GM19468 (cell line): Measurements from ENCODE around the gene GOLGA8J.
"Not testable (repeated sequence)": the region's sequence is repeated elsewhere in the genome, so short reads cannot be mapped to it uniquely, and the experiment has no call there.

Experiments used
- ATAC-seq: cut with Tn5 transposase; IDR thresholded peaks from one replicate; pipeline ENCODE4 v1.9.1; 2021; ENCODE audit warnings: mild to moderate bottlenecking, moderate library complexity, moderate number of reproducible peaks; ENCODE audit not compliant: unreplicated experiment; ENCODE audit errors: extremely low read depth

Gene GOLGA8J, protein sequence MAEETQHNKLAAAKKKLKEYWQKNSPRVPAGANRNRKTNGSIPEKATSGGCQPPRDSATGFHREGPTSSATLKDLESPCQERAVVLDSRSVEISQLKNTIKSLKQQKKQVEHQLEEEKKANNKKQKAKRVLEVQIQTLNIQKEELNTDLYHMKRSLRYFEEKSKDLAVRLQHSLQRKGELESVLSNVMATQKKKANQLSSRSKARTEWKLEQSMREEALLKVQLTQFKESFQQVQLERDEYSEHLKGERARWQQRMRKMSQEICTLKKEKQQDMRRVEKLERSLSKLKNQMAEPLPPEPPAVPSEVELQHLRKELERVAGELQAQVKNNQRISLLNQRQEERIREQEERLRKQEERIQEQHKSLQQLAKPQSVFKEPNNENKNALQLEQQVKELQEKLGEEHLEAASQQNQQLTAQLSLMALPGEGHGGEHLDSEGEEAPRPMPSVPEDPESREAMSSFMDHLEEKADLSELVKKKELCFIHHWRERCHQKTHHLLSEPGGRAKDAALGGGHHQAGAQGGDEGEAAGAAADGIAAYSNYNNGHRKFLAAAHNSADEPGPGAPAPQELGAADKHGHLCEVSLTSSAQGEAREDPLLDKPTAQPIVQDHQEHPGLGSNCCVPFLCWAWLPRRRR

DNA sequence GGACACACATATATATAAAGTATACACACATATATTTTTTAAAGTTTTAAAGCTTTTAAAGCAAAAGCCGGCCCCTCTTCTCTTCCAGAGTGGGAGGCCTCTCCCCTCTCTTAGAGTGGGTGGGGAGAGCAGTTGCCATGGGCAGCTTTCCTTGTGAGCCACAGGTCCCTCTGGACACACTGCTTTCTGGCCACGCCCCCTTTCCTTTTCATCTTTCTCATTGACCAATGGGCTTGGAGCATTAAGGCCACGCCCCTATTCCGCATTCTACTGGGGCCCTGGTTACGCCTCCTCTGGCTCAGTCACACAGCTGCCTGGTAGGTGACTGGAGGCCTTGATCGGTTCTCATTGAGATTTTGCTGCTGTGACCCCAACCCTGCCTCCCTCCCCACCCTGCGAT is at the start of gene GOLGA8J:
TSS of gene GOLGA8J (plus strand) at position 301 of the 400 bp plus-strand sequence. CDS start at position 399, 98 bp downstream.
- not testable (repeated sequence) for ATAC-seq

DNA sequence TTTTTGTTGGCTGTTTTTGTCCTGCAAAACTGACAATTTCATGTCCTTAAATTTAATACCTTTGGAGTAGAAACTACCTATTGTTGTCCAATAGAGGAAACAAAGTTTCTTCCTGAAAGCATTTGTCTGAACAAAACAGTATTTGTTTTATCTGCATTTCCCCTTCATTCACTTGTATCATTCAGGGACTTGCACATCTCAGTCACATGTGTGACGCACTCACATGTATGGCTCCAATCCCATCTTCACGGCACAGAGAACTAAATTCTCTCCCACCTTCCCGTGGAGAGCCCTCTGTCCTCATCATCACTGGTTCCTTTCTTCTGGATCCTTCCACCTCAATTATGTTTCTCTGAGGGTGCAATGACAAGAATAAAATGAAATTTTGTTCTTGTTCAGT is 49.5 kb upstream of the GOLGA8J start:
- no peak for ATAC-seq

DNA sequence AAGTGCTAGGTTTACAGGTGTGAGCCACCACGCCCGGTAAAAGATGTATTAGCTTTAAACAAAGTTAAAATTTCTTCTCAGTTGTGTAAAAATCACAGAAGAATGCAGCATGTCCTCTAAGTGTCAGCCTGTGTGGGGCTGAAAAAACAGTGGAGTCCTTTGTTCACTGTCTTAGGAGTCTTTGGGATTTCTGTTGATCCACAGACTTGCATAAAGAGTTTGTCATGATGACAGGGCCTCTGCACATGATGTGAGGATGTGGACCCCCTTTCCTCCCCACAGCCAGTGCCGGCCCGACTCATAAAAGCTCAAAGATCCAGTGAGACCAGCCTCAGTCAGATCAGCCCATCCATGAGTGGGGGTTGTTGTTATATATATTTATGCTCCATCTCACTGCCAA is 49.0 kb upstream of the GOLGA8J start:
- no peak for ATAC-seq

DNA sequence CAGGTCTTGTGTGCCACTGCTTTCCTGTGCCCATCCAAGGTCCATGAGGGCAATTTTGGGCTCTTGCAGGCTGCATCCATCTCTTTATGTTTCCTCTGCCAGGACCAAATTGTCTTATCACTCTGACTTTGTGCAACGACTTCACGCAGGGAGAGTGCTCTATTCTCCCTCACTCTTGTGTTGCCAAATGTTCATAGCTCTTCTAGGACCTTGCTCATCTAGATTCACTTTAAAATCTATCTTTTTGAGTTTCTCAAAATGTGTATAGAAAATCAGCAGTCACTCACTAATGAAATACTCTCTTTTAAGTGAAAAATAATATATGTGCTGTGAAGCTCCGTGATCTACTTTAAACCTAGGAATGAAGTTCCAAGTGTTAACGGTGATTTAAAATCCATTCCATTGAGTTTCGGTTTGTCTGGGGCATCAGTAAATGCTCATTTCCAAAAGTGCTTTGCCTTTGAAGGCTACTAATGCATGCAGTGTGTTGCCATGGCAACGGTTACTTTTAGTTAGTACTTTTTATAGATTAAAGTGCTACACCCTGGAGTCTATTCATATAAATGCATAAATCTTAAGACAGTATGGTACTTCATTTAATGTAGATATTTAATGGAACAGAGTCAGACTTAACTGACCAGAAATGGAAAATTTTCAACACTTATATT is 46.6 kb upstream of the GOLGA8J start:
- ATAC-seq: no peak

DNA sequence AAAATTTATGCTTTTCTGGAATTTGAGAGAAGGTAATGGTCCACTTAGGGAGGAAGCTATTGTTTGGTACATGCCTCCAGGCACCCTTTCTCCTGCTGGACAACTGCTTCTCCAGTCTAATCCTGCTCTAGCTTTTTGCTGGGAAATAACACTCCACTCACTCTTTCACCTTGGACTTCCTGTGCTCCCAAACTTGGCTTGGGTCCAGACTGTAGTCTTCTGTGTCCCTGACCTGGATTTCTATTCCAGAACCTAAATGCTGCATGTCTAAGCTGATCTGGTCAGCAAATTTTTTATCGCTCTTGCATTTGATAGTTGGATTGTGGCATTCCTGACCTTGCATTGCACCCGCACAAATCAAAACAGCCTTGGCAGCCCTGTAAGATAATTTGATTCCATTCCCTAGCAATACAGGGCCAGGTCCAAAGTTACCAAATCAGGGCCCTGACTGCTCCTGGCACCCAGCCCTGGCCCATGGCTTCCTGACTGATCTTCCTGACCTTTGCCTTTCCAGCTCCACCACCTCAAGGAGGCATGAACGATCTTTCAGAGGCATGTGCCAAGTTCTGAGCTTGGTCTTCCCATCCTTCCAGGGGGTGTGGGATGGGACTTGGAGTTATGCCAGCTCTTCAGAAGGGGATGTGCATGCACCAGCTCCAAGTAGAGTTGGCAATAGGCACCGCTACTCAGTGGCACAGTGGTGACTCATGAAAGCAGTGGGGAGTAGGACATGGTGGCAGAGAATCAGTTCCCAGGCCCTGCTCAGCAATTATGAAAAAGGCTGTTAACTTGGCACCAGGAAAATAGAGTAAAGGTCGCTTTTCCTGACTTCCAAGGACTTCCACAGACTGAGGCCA is 43.9 kb upstream of the GOLGA8J start:
- no peak for ATAC-seq

DNA sequence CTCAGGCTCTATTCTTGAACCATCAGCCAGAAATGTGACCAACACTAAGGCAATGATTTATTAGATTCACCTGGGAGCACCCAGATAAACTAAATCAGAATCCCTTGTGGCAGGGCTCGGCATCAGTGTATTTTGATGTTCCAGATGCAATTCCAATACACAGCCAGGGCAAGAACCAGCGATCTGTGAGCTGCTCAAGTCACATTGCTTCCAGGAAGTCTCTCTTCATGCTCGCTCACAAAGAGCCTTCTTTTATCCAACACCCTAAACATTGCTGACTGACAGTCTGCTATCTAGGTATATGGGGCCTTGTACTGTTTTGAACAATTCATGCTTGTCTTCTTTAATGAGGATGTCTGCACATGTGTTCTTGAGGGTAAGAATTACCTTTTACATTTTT is 40.9 kb upstream of the GOLGA8J start:
- no peak for ATAC-seq

DNA sequence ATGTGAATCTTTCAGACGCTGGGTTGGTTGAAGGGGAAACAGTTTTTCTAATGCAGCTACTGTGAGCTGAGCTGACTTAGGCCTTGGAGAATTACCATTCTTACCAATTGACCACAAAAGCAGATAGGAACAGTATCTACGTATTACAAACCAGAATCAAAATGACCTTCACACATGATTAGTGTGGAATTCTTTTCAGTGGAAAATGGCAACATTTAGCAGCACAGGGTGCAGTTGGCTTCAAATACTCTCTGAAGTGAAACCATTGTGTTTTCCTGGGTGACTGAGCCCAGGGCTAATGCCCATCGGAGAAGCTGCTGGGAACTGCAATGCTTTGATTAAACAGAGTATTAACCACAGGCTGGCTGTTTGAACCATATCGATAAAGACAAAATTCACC is 40.2 kb upstream of the GOLGA8J start:
- ATAC-seq: no peak

DNA sequence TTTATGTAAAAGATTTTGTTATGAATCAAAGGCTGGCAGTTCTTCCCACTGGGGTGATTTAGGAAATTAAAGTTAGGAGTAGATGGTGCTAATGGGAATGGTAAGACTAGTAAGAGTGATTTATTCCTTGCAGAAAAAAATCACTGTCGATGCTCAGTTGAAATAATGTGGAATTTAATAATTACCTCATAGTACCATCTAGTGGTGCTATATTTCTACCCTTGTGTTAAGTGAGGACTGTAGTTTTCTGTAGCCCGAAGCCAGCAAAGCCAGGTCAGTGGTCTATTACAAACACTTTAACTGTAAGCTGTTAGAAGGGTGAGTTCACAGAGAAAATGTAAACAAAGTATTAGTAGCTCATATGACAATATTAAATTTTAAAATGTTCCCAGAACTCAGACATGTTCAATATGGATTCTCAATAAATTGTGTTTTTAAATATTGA is 39.5 kb upstream of the GOLGA8J start:
- no peak for ATAC-seq

DNA sequence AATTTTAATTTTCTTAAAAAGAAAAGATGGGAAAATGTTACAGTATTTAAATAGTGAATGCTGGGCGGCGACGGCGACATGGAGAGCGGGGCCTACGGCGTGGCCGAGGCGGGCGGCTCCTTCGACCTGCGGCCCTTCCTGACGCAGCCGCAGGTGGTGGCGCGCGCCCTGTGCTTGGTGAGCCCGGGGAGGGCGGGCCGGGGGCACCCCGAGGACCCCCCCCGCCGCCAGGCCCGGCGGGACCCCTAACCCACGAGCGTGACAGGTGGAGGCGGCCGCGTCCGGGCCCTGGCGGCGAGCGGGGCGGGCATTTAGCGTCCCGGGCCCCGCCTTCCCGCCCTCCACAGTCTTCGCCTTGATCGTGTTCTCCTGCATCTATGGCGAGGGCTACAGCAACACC is 38.4 kb upstream of the GOLGA8J start:
- no peak for ATAC-seq

DNA sequence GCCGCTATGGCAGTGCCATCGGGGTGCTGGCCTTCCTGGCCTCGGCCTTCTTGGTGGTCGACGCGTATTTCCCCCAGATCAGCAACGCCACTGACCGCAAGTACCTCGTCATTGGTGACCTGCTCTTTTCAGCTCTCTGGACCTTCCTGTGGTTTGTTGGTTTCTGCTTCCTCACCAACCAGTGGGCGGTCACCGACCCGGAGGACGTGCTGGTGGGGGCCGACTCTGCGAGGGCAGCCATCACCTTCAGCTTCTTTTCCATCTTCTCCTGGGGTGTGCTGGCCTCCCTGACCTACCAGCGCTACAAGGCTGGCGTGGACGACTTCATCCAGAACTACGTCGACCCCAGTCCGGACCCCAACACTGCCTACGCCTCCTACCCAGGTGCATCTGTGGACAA is 37.9 kb upstream of the GOLGA8J start:
- not testable (repeated sequence) for ATAC-seq

DNA sequence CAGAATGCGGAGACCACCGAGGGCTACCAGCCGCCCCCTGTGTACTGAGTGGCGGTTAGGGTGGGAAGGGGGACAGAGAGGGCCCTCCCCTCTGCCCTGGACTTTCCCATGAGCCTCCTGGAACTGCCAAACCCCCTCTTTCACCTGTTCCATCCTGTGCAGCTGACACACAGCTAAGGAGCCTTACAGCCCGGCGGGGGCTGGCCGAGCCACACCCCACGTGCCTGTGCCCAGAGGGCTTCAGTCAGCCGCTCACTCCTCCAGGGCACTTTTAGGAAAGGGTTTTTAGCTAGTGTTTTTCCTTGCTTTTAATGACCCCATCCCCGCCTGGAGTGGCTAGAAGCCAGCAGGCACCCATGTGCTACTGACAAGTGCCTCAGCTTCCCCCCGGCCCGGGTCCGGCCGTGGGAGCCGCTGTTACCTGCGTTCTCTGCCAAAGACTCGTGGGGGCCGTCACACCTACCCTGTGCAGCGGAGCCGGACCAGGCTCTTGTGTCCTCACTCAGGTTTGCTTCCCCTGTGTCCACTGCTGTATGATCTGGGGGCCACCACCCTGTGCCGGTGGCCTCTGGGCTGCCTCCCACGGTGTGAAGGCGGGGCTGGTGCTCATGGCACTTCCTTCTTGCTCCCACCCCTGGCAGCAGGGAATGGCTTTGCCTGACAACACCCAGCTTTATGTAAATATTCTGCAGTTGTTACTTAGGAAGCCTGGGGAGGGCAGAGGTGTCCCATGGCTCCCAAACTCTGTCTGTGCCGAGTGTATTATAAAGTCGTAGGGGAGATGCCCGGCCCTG is 37.3 kb upstream of the GOLGA8J start:
- not testable (repeated sequence) for ATAC-seq

DNA sequence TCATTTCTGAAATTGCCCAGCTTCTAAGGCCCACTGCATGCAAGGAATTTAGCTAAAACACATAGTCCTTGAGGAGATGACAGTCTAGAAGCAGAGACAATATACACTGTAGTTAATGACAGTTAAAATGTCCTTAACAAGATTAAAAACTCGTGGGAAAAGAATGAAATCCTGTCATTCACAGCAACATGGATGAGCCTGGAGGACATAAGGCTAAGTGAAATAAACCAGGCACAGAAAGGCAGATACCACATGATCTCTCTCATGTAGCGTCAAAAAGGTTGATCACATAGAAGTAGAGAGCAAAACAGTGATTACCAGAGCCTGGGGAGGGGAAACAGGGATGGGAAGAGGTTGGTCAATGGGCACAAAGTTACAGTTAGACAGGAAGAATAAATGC is 36.3 kb upstream of the GOLGA8J start:
- ATAC-seq: no peak

DNA sequence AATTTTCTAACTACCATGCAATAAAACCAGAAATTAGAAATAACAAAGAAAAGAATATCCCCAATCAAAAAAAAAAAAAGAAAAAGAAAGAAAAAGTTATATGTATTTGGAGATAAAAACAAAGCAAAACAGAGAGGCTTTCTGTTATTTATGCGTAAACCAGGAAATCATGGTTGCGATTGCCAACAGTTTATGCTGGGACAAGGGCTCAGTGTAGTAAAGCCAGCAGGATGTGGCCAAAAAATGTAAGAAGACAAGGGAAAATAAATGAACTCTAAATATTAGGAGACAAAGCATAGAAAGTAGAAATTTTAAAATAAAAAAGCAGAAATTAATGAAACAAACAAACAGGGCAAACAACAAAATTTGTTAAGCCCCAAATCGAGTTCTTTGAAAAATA is 27.2 kb upstream of the GOLGA8J start:
- ATAC-seq: no peak

DNA sequence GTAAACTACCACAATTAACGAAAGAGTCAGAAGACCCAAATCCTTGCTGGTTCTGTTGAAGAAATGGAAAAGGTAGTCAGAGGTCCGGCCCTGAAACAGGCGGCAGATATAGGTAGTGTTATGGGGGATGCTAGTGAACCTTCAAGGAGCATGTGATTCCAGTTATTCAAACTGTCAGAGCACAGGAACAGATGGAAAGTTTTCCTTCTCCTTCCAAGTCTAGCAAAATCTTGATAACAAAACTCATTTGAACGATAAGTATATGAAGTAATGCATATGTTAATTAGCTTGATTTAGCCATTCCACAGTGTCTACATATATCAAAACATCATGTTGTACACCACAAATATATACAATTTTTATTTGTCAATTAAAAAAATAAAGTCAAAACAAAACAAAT is 26.6 kb upstream of the GOLGA8J start:
- no peak for ATAC-seq

DNA sequence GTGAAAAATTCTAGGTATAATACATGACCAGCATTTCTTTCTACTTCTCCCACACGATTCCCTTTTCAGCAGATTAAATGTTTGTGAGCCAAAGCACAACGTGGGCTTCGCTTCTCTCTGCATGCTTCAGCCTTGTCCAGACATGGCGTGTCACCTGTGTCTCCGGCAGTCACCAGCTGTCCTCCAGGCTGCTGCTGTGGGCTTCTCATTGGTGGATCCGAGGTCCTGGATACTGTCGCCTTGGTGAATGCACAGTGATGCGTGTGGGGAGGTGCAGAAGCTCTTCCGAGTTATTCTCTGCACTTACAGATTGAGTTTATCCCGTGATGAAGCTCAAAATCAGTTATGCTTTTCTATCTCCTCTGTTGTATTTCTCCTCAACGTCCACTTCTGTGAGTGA is 23.0 kb upstream of the GOLGA8J start:
- ATAC-seq: no peak

DNA sequence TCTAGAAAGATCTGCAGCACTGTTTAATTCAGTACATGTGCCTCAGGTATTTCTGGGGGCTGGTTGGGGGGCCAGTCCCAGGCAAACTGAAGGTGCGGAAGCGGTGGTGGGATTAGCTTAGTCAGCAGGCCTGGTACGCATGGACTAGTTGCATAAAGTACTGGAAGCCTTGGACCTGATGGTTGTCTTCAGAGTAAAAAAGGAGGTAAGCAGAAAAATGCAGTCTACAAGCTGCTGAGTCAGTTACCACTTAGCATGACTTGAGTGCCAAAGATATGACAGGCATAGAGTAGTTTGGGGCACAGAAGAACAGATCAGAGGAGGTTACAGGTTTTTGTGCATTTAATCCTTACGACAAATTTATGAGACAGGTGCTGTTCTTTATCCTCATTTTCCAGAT is 19.9 kb upstream of the GOLGA8J start:
- no peak for ATAC-seq

DNA sequence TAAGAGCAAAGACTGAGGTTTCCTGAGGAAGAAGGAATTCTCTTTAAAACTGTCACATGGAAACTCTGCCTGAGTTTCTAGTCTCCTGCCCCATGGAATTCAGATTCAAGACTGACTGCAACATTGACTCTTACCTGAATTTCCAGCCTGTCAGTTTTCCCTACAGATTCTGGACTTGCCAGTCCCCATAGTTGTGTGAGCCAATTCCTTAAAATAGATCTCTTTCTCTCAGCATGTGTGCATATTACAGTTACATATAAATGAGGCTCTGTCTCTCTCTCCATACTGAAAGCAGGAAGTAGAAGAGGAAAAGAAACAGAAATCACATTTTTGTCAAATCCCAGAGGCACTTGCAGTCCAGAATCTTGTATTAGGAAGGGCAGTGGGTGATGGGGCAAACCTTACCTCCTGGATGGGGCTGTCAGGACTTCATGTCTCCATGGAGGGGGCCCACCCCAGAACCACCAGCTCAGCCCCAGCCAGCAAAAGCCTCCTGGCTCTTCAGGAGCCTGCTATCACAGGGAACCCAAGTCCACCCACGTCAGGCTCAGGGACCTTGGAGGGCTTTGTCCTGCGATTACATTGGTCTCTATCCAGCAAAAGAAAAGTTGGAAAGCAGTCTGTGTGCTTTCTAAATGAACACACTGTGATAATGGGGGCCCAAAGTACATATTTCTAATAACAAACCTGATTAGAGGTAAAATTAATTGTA is 18.8 kb upstream of the GOLGA8J start:
- ATAC-seq: no peak

DNA sequence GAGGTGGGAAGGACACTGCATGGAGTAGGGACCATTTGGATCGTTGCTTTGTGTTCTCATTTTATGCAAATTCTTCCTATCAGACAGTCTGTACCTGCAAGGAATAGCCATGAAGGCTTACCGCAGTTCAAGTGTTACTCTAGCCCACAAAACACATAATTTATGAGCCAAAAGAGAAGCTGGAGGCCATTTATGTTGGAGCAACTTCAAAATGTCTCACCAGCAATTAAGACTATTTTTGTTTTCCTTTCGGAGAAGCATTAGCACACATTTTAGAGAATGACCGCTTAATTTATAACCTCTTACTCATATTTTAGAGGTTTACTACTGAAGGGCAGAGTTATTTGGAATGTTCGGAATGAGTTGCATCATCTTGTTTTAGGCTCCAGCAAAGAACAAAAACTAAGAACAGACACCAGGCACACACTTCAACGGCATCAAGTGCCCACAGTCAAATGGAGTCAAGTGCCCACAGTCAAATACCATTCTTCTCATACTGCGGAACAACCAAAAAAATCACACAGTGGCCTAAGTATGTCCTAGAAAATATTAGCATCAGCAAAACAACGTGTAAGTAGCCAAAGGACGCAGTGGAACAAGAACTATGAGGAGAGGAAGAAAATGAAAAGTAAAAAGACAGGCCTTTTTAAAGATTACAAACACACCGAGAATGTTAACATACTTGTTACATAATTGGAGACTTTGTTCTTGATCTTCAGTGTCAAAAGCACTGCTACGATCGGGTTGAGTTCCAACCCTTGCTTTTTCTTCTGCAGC is 17.5 kb upstream of the GOLGA8J start:
- no peak for ATAC-seq
